Lower leg skin (tissue), 4 donors: ENCODE measurements around the gene IL32. TPM values are rescaled to one million over a fixed set of nuclear protein-coding genes. Genes with fewer than 3 reads are reported as not detected.

ENCODE experiments used
- DNase-seq, 2 donors: peaks; one replicate each; pipeline ENCODE4 v3.0.0-alpha.2; 2019; ENCODE audit warnings: low spot score in 2 of 2
- H3K4me3 ChIP-seq: fragments of 200-600 bp; sonication (generic); 2 replicates; pipeline ENCODE4 v1.5.1; 2017; ENCODE audit warnings: mild to moderate bottlenecking, low read depth; ENCODE audit not compliant: poor library complexity, severe bottlenecking
- CTCF ChIP-seq, 3 donors: fragments of 450-650 bp; IDR thresholded peaks; one replicate each; pipeline ENCODE4 v1.5.1; 2016; ENCODE audit warnings: antibody characterized with exemption in 3 of 3, mild to moderate bottlenecking in 3 of 3, moderate library complexity in 2 of 3
- POLR2A ChIP-seq, 2 donors: fragments of 450-650 bp; IDR thresholded peaks; one replicate each; pipeline ENCODE4 v1.6.1; 2016 to 2017; ENCODE audit warnings: antibody characterized with exemption in 2 of 2, mild to moderate bottlenecking in 1 of 2, moderate library complexity in 1 of 2
- WGBS, 2 donors: methylation state at CpG; one replicate each; pipeline ENCODE4 v1.1.5; 2018; 5-methylcytosine and 5-hydroxymethylcytosine counted together
- intact Hi-C: fragments of 100-400 bp; cut with DNase I; formaldehyde crosslinking; loops from one replicate; pipeline ENCODE4 v1.15.0; 2023; ENCODE audit warnings: low total_unique reads
- total RNA-seq, 4 donors: library from RNA; depleted of rRNA; stranded (reverse); fragments of >200 nt; gene quantifications; one replicate each; pipeline ENCODE4 v1.1.0, GENCODE V29; 2016

Gene IL32
- total RNA-seq, 4 donors from 2014 or later: 0.80 to 7.2 (median 5.1) TPM

GRCh38 chr16:3112058-3112880 lies 46.8 kb downstream of the IL32 start, which contains the start of gene ZNF205:
Gene ZNF205 (plus strand): TSS chr16:3112586. CDS start chr16:3113431, 845 bp downstream.
- TF ChIP-seq POLR2A (IDR thresholded peaks at IDR 0.05): no peak
- TF ChIP-seq CTCF (IDR thresholded peaks at IDR 0.05): no peak
- peak within 1 kb of the TSS; percentile 74 for H3K4me3 ChIP-seq
- peak; percentile 64 to 94 for DNase-seq
- intact Hi-C loops: no loop called here
- WGBS, 2 donors: 9 to 13% methylated on average over 23 of the region's 23 CpGs

- intact Hi-C loops: no loop called here
- WGBS, 2 donors: 12 to 13% methylated on average over 19 of the region's 19 CpGs
- H3K4me3 ChIP-seq: peak overlapping the region; percentile 74
- TF ChIP-seq POLR2A (IDR thresholded peaks at IDR 0.05) (no peak), CTCF (IDR thresholded peaks at IDR 0.05) (no peak)
- no peak for DNase-seq
Measured at GRCh38 chr16:3112881-3113574, 47.6 kb downstream of the IL32 start.

- intact Hi-C loops: no loop called here
- H3K4me3 ChIP-seq: no peak overlapping the region
- WGBS, 2 donors: 63 to 66% methylated on average over 17 of the region's 17 CpGs
- no peak for DNase-seq
- TF ChIP-seq POLR2A (IDR thresholded peaks at IDR 0.05): no peak
- TF ChIP-seq CTCF (IDR thresholded peaks at IDR 0.05): no peak
Measured at GRCh38 chr16:3113765-3114479, 48.5 kb downstream of the IL32 start.

- 89 to 90% methylated on average over 11 to 12 of the region's 12 CpGs for WGBS, 2 donors
- TF ChIP-seq POLR2A (IDR thresholded peaks at IDR 0.05): no peak
- no peak for TF ChIP-seq CTCF (IDR thresholded peaks at IDR 0.05)
- DNase-seq: no peak
- intact Hi-C loops: no loop called here
- no peak overlapping the region for H3K4me3 ChIP-seq
Measured at GRCh38 chr16:3115003-3115402, 49.6 kb downstream of the IL32 start.

GRCh38 chr16:3115561-3115960 lies 50.1 kb downstream of the IL32 start:
- TF ChIP-seq POLR2A (IDR thresholded peaks at IDR 0.05): no peak
- no peak for TF ChIP-seq CTCF (IDR thresholded peaks at IDR 0.05)
- WGBS, 2 donors: 76 to 86% methylated on average over 11 to 13 of the region's 14 CpGs
- intact Hi-C loops: no loop called here
- DNase-seq: no peak
- H3K4me3 ChIP-seq: no peak overlapping the region
